B cell (primary cell): ENCODE results near the gene PDCD1LG2. TPM values are rescaled to one million over a fixed set of nuclear protein-coding genes. Genes with fewer than 3 reads are reported as not detected.

Experiments used
- ATAC-seq: fragments of 200-7000 bp; cut with Tn5 transposase; one replicate; pipeline ENCODE4 v1.10.0; 2021; ENCODE audit warnings: low read depth, mild to moderate bottlenecking, moderate number of reproducible peaks, moderate library complexity
- CTCF ChIA-PET: fragments of 350-600 bp; sonication (Branson Sonifier 250); formaldehyde crosslinking; loops from one replicate; lab custom pipeline; 2021; ENCODE audit warnings: antibody characterized with exemption, inconsistent platforms; lab: Charles Lee
- POLR2A ChIA-PET: fragments of 350-600 bp; sonication (Branson Sonifier 250); formaldehyde crosslinking; loops from one replicate; lab custom pipeline; 2021; ENCODE audit warnings: antibody characterized with exemption; lab: Charles Lee
- DNase-seq: peaks from one replicate; pipeline ENCODE4 v3.0.0; 2013
- H2AFZ ChIP-seq: 2 replicates; pipeline ENCODE4 v1.6.1; 2012; ENCODE audit warnings: mild to moderate bottlenecking, low read depth, low read length; ENCODE audit not compliant: insufficient read depth, poor library complexity, severe bottlenecking
- H3K27ac ChIP-seq, 2 donors: 1 replicate in 1 of 2; 2 replicates in 1 of 2; pipeline ENCODE4 v1.5.1; 2012 to 2013; ENCODE audit warnings: low read length in 2 of 2, mild to moderate bottlenecking in 2 of 2, moderate library complexity in 1 of 2
- H3K27me3 ChIP-seq, 4 experiments: fragments of 200-600 bp in 1 of 4; sonication (generic) in 1 of 4; replicated peaks in 1 of 4; 1 replicate in 2 of 4; 2 replicates in 2 of 4; pipeline versions ENCODE4 v1.6.1 to v1.7.0; 2013 to 2016; ENCODE audit warnings: low read length in 3 of 4, mild to moderate bottlenecking in 2 of 4, mixed read lengths in 1 of 4, moderate library complexity in 1 of 4; ENCODE audit not compliant: insufficient read depth in 4 of 4, control insufficient read depth in 3 of 4; ENCODE audit errors: control extremely low read depth in 1 of 4
- H3K36me3 ChIP-seq, 2 experiments: replicated peaks in 1 of 2; 1 replicate in 1 of 2; 2 replicates in 1 of 2; pipeline versions ENCODE4 v1.6.1 to v1.7.1; 2013; ENCODE audit warnings: low read length in 1 of 2; ENCODE audit not compliant: insufficient read depth in 2 of 2, control insufficient read depth in 1 of 2; ENCODE audit errors: control extremely low read depth in 1 of 2, extremely low read depth in 1 of 2
- H3K4me1 ChIP-seq, 2 donors: fragments of 200-600 bp in 1 of 2; sonication (generic) in 1 of 2; 1 replicate in 1 of 2; 2 replicates in 1 of 2; pipeline versions ENCODE4 v1.5.1 to v1.6.1; 2013 to 2017; ENCODE audit warnings: low read length in 2 of 2; ENCODE audit not compliant: control insufficient read depth in 2 of 2, insufficient read depth in 2 of 2
- H3K4me2 ChIP-seq: replicated peaks from 2 replicates; pipeline ENCODE3; 2012; ENCODE audit warnings: mild to moderate bottlenecking, low read depth, low read length; ENCODE audit not compliant: poor library complexity, severe bottlenecking
- H3K4me3 ChIP-seq, 5 experiments: fragments of 200-600 bp in 1 of 5; sonication (generic) in 1 of 5; 1 replicate in 3 of 5; 2 replicates in 2 of 5; pipeline versions ENCODE4 v1.5.1 to v1.7.0; 2011 to 2016; ENCODE audit warnings: low read length in 4 of 5, mild to moderate bottlenecking in 4 of 5, low read depth in 2 of 5, control low read depth in 1 of 5, moderate library complexity in 1 of 5; ENCODE audit not compliant: insufficient read depth in 1 of 5; ENCODE audit errors: control extremely low read depth in 1 of 5, extremely low read depth in 1 of 5
- H3K79me2 ChIP-seq: fragments of 200-600 bp; sonication (generic); one replicate; pipeline ENCODE4 v1.6.0; 2016; ENCODE audit warnings: low read length; ENCODE audit not compliant: control insufficient read depth, insufficient read depth
- H3K9ac ChIP-seq: fragments of 200-600 bp; sonication (generic); 2 replicates; pipeline ENCODE4 v1.6.1; 2017; ENCODE audit warnings: mild to moderate bottlenecking, low read length, moderate library complexity
- H3K9me3 ChIP-seq, 3 donors: one replicate each; pipeline versions ENCODE4 v1.6.1 to v1.7.1; 2013; ENCODE audit warnings: low read length in 2 of 3; ENCODE audit not compliant: control insufficient read depth in 2 of 3, insufficient read depth in 1 of 3; ENCODE audit errors: control extremely low read depth in 1 of 3
- H4K20me1 ChIP-seq: 2 replicates; pipeline ENCODE4 v1.6.0; 2012; ENCODE audit warnings: mild to moderate bottlenecking, low read length; ENCODE audit not compliant: insufficient read depth, control insufficient read depth, poor library complexity, severe bottlenecking
- H3K27ac Mint-ChIP-seq: one replicate; pipeline ENCODE4 v1.8.0; 2021; ENCODE audit warnings: mixed read lengths
- H3K27me3 Mint-ChIP-seq: one replicate; pipeline ENCODE4 v1.8.0; 2021; ENCODE audit warnings: mixed read lengths
- H3K4me1 Mint-ChIP-seq: one replicate; pipeline ENCODE4 v1.8.0; 2021; ENCODE audit warnings: mixed read lengths
- H3K4me3 Mint-ChIP-seq: one replicate; pipeline ENCODE4 v1.8.0; 2021; ENCODE audit warnings: mixed read lengths
- H3K9me3 Mint-ChIP-seq: one replicate; pipeline ENCODE4 v1.8.0; 2022; ENCODE audit warnings: mixed read lengths; ENCODE audit not compliant: insufficient read depth
- EZH2 ChIP-seq: IDR thresholded peaks from 2 replicates; pipeline ENCODE4 v1.6.1; 2012; ENCODE audit warnings: borderline replicate concordance, low read depth, mild to moderate bottlenecking, moderate library complexity, low read length; ENCODE audit not compliant: insufficient read depth, poor library complexity, severe bottlenecking
- WGBS: methylation state at CpG from one replicate; pipeline ENCODE4 v1.1.5; 2013; ENCODE audit warnings: missing lambda C conversion rate; ENCODE audit not compliant: insufficient coverage; 5-methylcytosine and 5-hydroxymethylcytosine counted together
- intact Hi-C: fragments of 100-400 bp; cut with micrococcal nuclease; formaldehyde crosslinking; loops from one replicate; pipeline ENCODE4 v1.10.0; 2022
- polyA plus RNA-seq: library from polyadenylated mRNA; depleted of rRNA; stranded (reverse); fragments of >200 nt; gene quantifications from 2 replicates; pipeline ENCODE4 v1.2.3, GENCODE V29; 2012
- total RNA-seq, 2 donors: library from RNA; stranded (reverse); fragments of 120-200 nt in 1 of 2; gene quantifications; 1 replicate in 1 of 2; 2 replicates in 1 of 2; pipeline versions ENCODE4 v1.2.3 to v1.2.4, GENCODE V29; 2013 to 2022
- TF ChIP-seq, protein P1 (sequence below): fragments of 200-600 bp; IDR thresholded peaks from one replicate; pipeline ENCODE4 v1.8.0; 2022; ENCODE audit warnings: antibody characterized with exemption, mild to moderate bottlenecking

PDCD1LG2 gene
- total and polyA plus RNA-seq, 2 donors (not counting 1 experiment from before 2014, with no cell fraction given) = 0.67 TPM; not detected in 1

DNA sequence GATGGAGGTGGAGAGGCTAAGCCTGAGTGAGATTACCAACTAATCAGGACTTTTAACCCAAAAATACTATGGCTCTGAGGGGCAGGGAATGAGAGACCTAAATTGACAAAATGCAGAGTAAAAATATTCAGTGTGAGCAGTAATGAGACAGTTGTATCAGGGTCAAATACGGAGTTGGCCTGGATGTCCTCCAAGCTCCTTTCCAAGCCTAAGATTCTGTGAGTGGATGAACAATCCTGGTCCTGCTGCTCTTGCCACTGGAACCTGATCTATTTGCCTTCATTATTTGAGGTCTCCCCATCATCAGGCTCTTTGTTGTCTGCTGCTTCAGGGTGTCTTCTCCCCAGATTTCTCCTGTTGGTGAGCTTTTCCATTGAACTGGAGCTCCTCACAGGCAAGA lies 1.1 kb downstream of the PDCD1LG2 start:
- Mint-ChIP-seq H3K9me3 (no peaks in the 10 kb centered on the region), H3K27me3 (no peaks in the 10 kb centered on the region), H3K27ac (no peak overlapping the region), H3K4me3 (peak overlapping the region; percentile 4), H3K4me1 (peaks cover 43% of the 10 kb centered on the region)
- no peak overlapping the region for H3K4me3 ChIP-seq
- peaks cover 20 to 33% of the 10 kb centered on the region in 2 donors for H3K4me1 ChIP-seq
- CTCF ChIA-PET = interaction anchor here (1.1 to 1.3 kb wide), 3 partner anchors 12 to 79 kb away, joined by 3 to 4 read pairs (median 3); no protein-coding TSS in a partner anchor
- no peaks in the 10 kb centered on the region for H3K79me2 ChIP-seq
- H3K36me3 ChIP-seq = no peaks in the 10 kb centered on the region
- WGBS = 100% methylated on average over 1 of the region's 1 CpG
- H2AFZ ChIP-seq = no peak overlapping the region
- no peaks in the 10 kb centered on the region for H3K9me3 ChIP-seq
- TF ChIP-seq, protein P1, sequence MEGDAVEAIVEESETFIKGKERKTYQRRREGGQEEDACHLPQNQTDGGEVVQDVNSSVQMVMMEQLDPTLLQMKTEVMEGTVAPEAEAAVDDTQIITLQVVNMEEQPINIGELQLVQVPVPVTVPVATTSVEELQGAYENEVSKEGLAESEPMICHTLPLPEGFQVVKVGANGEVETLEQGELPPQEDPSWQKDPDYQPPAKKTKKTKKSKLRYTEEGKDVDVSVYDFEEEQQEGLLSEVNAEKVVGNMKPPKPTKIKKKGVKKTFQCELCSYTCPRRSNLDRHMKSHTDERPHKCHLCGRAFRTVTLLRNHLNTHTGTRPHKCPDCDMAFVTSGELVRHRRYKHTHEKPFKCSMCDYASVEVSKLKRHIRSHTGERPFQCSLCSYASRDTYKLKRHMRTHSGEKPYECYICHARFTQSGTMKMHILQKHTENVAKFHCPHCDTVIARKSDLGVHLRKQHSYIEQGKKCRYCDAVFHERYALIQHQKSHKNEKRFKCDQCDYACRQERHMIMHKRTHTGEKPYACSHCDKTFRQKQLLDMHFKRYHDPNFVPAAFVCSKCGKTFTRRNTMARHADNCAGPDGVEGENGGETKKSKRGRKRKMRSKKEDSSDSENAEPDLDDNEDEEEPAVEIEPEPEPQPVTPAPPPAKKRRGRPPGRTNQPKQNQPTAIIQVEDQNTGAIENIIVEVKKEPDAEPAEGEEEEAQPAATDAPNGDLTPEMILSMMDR = no peak
- no peak for TF ChIP-seq EZH2
- no peaks in the 10 kb centered on the region for H4K20me1 ChIP-seq
- H3K27me3 ChIP-seq = peaks cover 0 to 2% (median 0%) of the 10 kb centered on the region in 4 experiments
- H3K27ac ChIP-seq = no peak overlapping the region
- ATAC-seq = no peak
- intact Hi-C loops = loop anchor here (5.0 kb wide), 2 partner anchors 59 to 81 kb away; partner anchors contain the start of gene CD274
- POLR2A ChIA-PET = no interaction called here
- DNase-seq = no peak
- no peak overlapping the region for H3K9ac ChIP-seq
- no peak overlapping the region for H3K4me2 ChIP-seq

GRCh38 chr9:5511935-5512580 lies 1.7 kb downstream of the PDCD1LG2 start:
- no peaks in the 10 kb centered on the region for H3K36me3 ChIP-seq
- TF ChIP-seq, protein P1 = no peak
- TF ChIP-seq EZH2 = no peak
- H3K4me2 ChIP-seq = no peak overlapping the region
- 92% methylated on average over 4 of the region's 6 CpGs for WGBS
- H4K20me1 ChIP-seq = no peaks in the 10 kb centered on the region
- H3K4me3 ChIP-seq = no peak overlapping the region
- H3K4me1 ChIP-seq = peaks cover 20 to 33% of the 10 kb centered on the region in 2 donors
- DNase-seq (no peak), ATAC-seq (no peak)
- POLR2A ChIA-PET = no interaction called here
- no peak overlapping the region for H3K9ac ChIP-seq
- no peaks in the 10 kb centered on the region for H3K79me2 ChIP-seq
- H3K4me3 Mint-ChIP-seq = no peak overlapping the region
- H3K27me3 Mint-ChIP-seq = no peaks in the 10 kb centered on the region
- H3K27me3 ChIP-seq = peaks cover 0 to 7% (median 0%) of the 10 kb centered on the region in 4 experiments
- no peaks in the 10 kb centered on the region for H3K9me3 ChIP-seq
- no peaks in the 10 kb centered on the region for H3K9me3 Mint-ChIP-seq
- intact Hi-C loops = loop anchor here (5.0 kb wide), 2 partner anchors 60 to 80 kb away; partner anchors contain the start of gene CD274
- H3K4me1 Mint-ChIP-seq = peaks cover 43% of the 10 kb centered on the region
- H3K27ac Mint-ChIP-seq = no peak overlapping the region
- CTCF ChIA-PET = no interaction called here
- H2AFZ ChIP-seq = no peak overlapping the region
- H3K27ac ChIP-seq = no peak overlapping the region
